ENCODE measurements around the gene PGR. TPM values are rescaled to one million over a fixed set of nuclear protein-coding genes. Genes with fewer than 3 reads are reported as not detected.

PGR gene
- total RNA-seq, 1 donor from 2014 or later: not detected

GRCh38 chr11:101138245-101138930 lies 8.8 kb upstream of the PGR start:
- Mint-ChIP-seq H3K4me3 (ENCODE audit: unreplicated experiment) (no peak overlapping the region), H3K27me3 (ENCODE audit: unreplicated experiment) (no peaks in the 10 kb centered on the region), H3K36me3 (ENCODE audit: low read depth, unreplicated experiment) (no peaks in the 10 kb centered on the region), H3K9me3 (ENCODE audit: unreplicated experiment) (no peaks in the 10 kb centered on the region), H3K4me1 (ENCODE audit: unreplicated experiment) (no peaks in the 10 kb centered on the region), H3K27ac (ENCODE audit: unreplicated experiment) (no peak overlapping the region)
- DNase-seq (ENCODE audit: low spot score): no peak
- no peak for TF ChIP-seq CTCF (IDR thresholded peaks at IDR 0.05; ENCODE audit: unreplicated experiment)

GRCh38 chr11:101133190-101133589 lies 3.6 kb upstream of the PGR start:
- TF ChIP-seq CTCF (IDR thresholded peaks at IDR 0.05; ENCODE audit: unreplicated experiment): no peak
- Mint-ChIP-seq H3K9me3 (ENCODE audit: unreplicated experiment) (no peaks in the 10 kb centered on the region), H3K27me3 (ENCODE audit: unreplicated experiment) (peaks cover 13% of the 10 kb centered on the region), H3K4me1 (ENCODE audit: unreplicated experiment) (no peaks in the 10 kb centered on the region), H3K4me3 (ENCODE audit: unreplicated experiment) (no peak overlapping the region), H3K27ac (ENCODE audit: unreplicated experiment) (no peak overlapping the region), H3K36me3 (ENCODE audit: low read depth, unreplicated experiment) (no peaks in the 10 kb centered on the region)
- DNase-seq (ENCODE audit: low spot score): no peak

- DNase-seq (ENCODE audit: low spot score): peak; percentile 8
- Mint-ChIP-seq H3K4me3 (ENCODE audit: unreplicated experiment) (no peak overlapping the region), H3K9me3 (ENCODE audit: unreplicated experiment) (no peaks in the 10 kb centered on the region), H3K27ac (ENCODE audit: unreplicated experiment) (no peak overlapping the region), H3K27me3 (ENCODE audit: unreplicated experiment) (peaks cover 22% of the 10 kb centered on the region), H3K36me3 (ENCODE audit: low read depth, unreplicated experiment) (peaks cover 3% of the 10 kb centered on the region), H3K4me1 (ENCODE audit: unreplicated experiment) (peaks cover 3% of the 10 kb centered on the region)
- no peak for TF ChIP-seq CTCF (IDR thresholded peaks at IDR 0.05; ENCODE audit: unreplicated experiment)
Observed at GRCh38 chr11:101128571-101129202, 926 bp downstream of the PGR start.

- Mint-ChIP-seq H3K4me1 (ENCODE audit: unreplicated experiment) (peaks cover 3% of the 10 kb centered on the region), H3K27ac (ENCODE audit: unreplicated experiment) (no peak overlapping the region), H3K27me3 (ENCODE audit: unreplicated experiment) (peaks cover 22% of the 10 kb centered on the region), H3K9me3 (ENCODE audit: unreplicated experiment) (no peaks in the 10 kb centered on the region), H3K4me3 (ENCODE audit: unreplicated experiment) (no peak overlapping the region), H3K36me3 (ENCODE audit: low read depth, unreplicated experiment) (peaks cover 3% of the 10 kb centered on the region)
- DNase-seq (ENCODE audit: low spot score): peak; percentile 37
- no peak for TF ChIP-seq CTCF (IDR thresholded peaks at IDR 0.05; ENCODE audit: unreplicated experiment)
Observed at GRCh38 chr11:101127699-101128570, 1.7 kb downstream of the PGR start.

All from endothelial cell (in vitro differentiated cells).